Activated CD8-positive, alpha-beta T cell treated with anti-CD3 and anti-CD28 coated beads, Interleukin-2, amount 10 ng/mL, durations not matched to agents 7 days and 5 days (primary cell): ENCODE results near the gene PBXIP1. TPM values are rescaled to one million over a fixed set of nuclear protein-coding genes. Genes with fewer than 3 reads are reported as not detected.
"Not testable (repeated sequence)": the region's sequence is repeated elsewhere in the genome, so short reads cannot be mapped to it uniquely, and the experiment has no call there.

Experiments used
- ATAC-seq: fragments of 150-1000 bp; cut with Tn5 transposase; one replicate; pipeline ENCODE4 v1.10.0; 2021; ENCODE audit warnings: moderate library complexity
- CTCF ChIA-PET: fragments of 350-600 bp; sonication (Branson Sonifier 250); formaldehyde crosslinking; loops from one replicate; lab custom pipeline; 2021; ENCODE audit warnings: antibody characterized with exemption; lab: Charles Lee
- POLR2A ChIA-PET: fragments of 350-600 bp; sonication (Branson Sonifier 250); formaldehyde crosslinking; loops from one replicate; lab custom pipeline; 2021; ENCODE audit warnings: antibody characterized with exemption; lab: Charles Lee
- DNase-seq: peaks from one replicate; pipeline ENCODE4 v3.0.0-alpha.2; 2020
- H3K27ac Mint-ChIP-seq: one replicate; pipeline ENCODE4 v1.8.0; 2021; ENCODE audit warnings: mild to moderate bottlenecking, mixed read lengths
- H3K27me3 Mint-ChIP-seq: one replicate; pipeline ENCODE4 v1.8.0; 2021; ENCODE audit warnings: low read depth, mixed read lengths
- H3K36me3 Mint-ChIP-seq: one replicate; pipeline ENCODE4 v1.8.0; 2021; ENCODE audit warnings: low read depth, mixed read lengths
- H3K4me1 Mint-ChIP-seq: one replicate; pipeline ENCODE4 v1.8.0; 2021; ENCODE audit warnings: low read depth, mixed read lengths
- H3K4me3 Mint-ChIP-seq: one replicate; pipeline ENCODE4 v1.8.0; 2021; ENCODE audit warnings: mild to moderate bottlenecking, mixed read lengths
- H3K9me3 Mint-ChIP-seq: one replicate; pipeline ENCODE4 v1.8.0; 2022; ENCODE audit warnings: mixed read lengths; ENCODE audit not compliant: insufficient read depth
- total RNA-seq, 2 experiments: library from RNA; stranded (reverse); gene quantifications; one replicate each; pipeline ENCODE4 v1.2.3, GENCODE V29; 2021

PBXIP1 gene
- total RNA-seq, 2 experiments from 2014 or later, result 44.5 to 48.2 TPM

GRCh38 chr1:154982341-154982740 lies 26.4 kb upstream of the PBXIP1 start:
- ChIA-PET CTCF (interaction anchor here (0.7 to 13.8 kb wide), 12 partner anchors 8 to 191 kb away, joined by 3 to 139 read pairs (median 6); partner anchors contain the start of genes ADAM15, CKS1B, EFNA4 and KRTCAP2), POLR2A (interaction anchor here (1.0 to 3.3 kb wide), 9 partner anchors 9 to 46 kb away, joined by 3 to 28 read pairs (median 6); partner anchors contain the start of genes CKS1B, LENEP, PBXIP1 and PMVK)
- Mint-ChIP-seq H3K4me1 (peaks cover 23% of the 10 kb centered on the region), H3K36me3 (peaks cover 31% of the 10 kb centered on the region), H3K9me3 (no peaks in the 10 kb centered on the region), H3K27me3 (no peaks in the 10 kb centered on the region), H3K4me3 (no peak overlapping the region), H3K27ac (peak overlapping the region; percentile 67)
- DNase-seq, result no peak
- ATAC-seq, result no peak

GRCh38 chr1:154978360-154978759 lies 22.5 kb upstream of the PBXIP1 start:
- ATAC-seq (no peak), DNase-seq (no peak)
- Mint-ChIP-seq H3K36me3 (peaks cover 36% of the 10 kb centered on the region), H3K9me3 (no peaks in the 10 kb centered on the region), H3K27me3 (no peaks in the 10 kb centered on the region), H3K4me3 (no peak overlapping the region), H3K27ac (no peak overlapping the region), H3K4me1 (peaks cover 15% of the 10 kb centered on the region)
- CTCF ChIA-PET, result interaction anchor here (1.1 to 13.8 kb wide), 7 partner anchors 21 to 107 kb away, joined by 3 to 139 read pairs (median 10); partner anchors contain the start of genes PBXIP1, PMVK and ZBTB7B
- POLR2A ChIA-PET, result interaction anchor here (1.1 kb wide), 1 partner anchor 23 kb away, joined by 3 read pairs; no protein-coding TSS in a partner anchor

- not testable (repeated sequence) for H3K9me3 Mint-ChIP-seq, H3K4me3 Mint-ChIP-seq, ATAC-seq, DNase-seq, H3K27me3 Mint-ChIP-seq
- ChIA-PET POLR2A (interaction anchor here (1.1 kb wide), 1 partner anchor 23 kb away, joined by 3 read pairs; no protein-coding TSS in a partner anchor), CTCF (interaction anchor here (2.2 to 13.8 kb wide), 4 partner anchors 22 to 108 kb away, joined by 10 to 139 read pairs (median 18); partner anchors contain the start of genes PBXIP1 and ZBTB7B)
- Mint-ChIP-seq H3K27ac (peak overlapping the region; percentile 37), H3K36me3 (peaks cover 38% of the 10 kb centered on the region), H3K4me1 (peaks cover 18% of the 10 kb centered on the region)
Observed at GRCh38 chr1:154977762-154978161, 21.9 kb upstream of the PBXIP1 start.

GRCh38 chr1:154975409-154976059 lies 19.6 kb upstream of the PBXIP1 start:
- Mint-ChIP-seq H3K4me3 (no peak overlapping the region), H3K27me3 (no peaks in the 10 kb centered on the region), H3K36me3 (peaks cover 45% of the 10 kb centered on the region), H3K9me3 (no peaks in the 10 kb centered on the region), H3K4me1 (peaks cover 36% of the 10 kb centered on the region), H3K27ac (no peak overlapping the region)
- POLR2A ChIA-PET, result interaction anchor here (0.6 to 4.2 kb wide), 14 partner anchors 8 to 152 kb away, joined by 3 to 31 read pairs (median 8); partner anchors contain the start of genes ADAM15, EFNA1, FLAD1 and PBXIP1
- peak; percentile 70 for DNase-seq
- CTCF ChIA-PET, result interaction anchor here (0.6 to 4.7 kb wide), 6 partner anchors 8 to 666 kb away, joined by 3 to 22 read pairs (median 12); partner anchors contain the start of genes FLAD1, PBXIP1 and PYGO2
- ATAC-seq, result peak; percentile 4

GRCh38 chr1:154974808-154975408 lies 19.0 kb upstream of the PBXIP1 start:
- peaks cover 36% of the 10 kb centered on the region for H3K4me1 Mint-ChIP-seq
- POLR2A ChIA-PET, result interaction anchor here (0.6 to 4.2 kb wide), 21 partner anchors 8 to 370 kb away, joined by 3 to 31 read pairs (median 6); partner anchors contain the start of genes ADAM15, FLAD1, PBXIP1 and PMVK
- peak; percentile 97 for DNase-seq
- ATAC-seq, result peak; percentile 59
- H3K27me3 Mint-ChIP-seq, result no peaks in the 10 kb centered on the region
- no peak overlapping the region for H3K27ac Mint-ChIP-seq
- no peaks in the 10 kb centered on the region for H3K9me3 Mint-ChIP-seq
- CTCF ChIA-PET, result interaction anchor here (0.9 to 4.7 kb wide), 12 partner anchors 8 to 87 kb away, joined by 3 to 22 read pairs (median 4); partner anchors contain the start of genes FLAD1, PBXIP1 and PYGO2
- H3K36me3 Mint-ChIP-seq, result peaks cover 42% of the 10 kb centered on the region
- no peak overlapping the region for H3K4me3 Mint-ChIP-seq

GRCh38 chr1:154974102-154974807 lies 18.4 kb upstream of the PBXIP1 start, which contains the start of gene CKS1B:
Gene CKS1B, plus strand, starts transcription at chr1:154974681. Its CDS starts 65 bp downstream, at chr1:154974746.
- ATAC-seq, result peak; percentile 91
- H3K36me3 Mint-ChIP-seq, result peaks cover 38% of the 10 kb centered on the region

GRCh38 chr1:154973344-154974101 lies 17.6 kb upstream of the PBXIP1 start:
- H3K4me1 Mint-ChIP-seq, result peaks cover 45% of the 10 kb centered on the region
- no peak overlapping the region for H3K27ac Mint-ChIP-seq
- no peaks in the 10 kb centered on the region for H3K9me3 Mint-ChIP-seq
- POLR2A ChIA-PET, result interaction anchor here (0.7 to 4.2 kb wide), 18 partner anchors 9 to 368 kb away, joined by 3 to 31 read pairs (median 8); partner anchors contain the start of genes FLAD1, PBXIP1, PMVK and PYGO2
- H3K4me3 Mint-ChIP-seq, result no peak overlapping the region
- H3K36me3 Mint-ChIP-seq, result peaks cover 33% of the 10 kb centered on the region
- no peaks in the 10 kb centered on the region for H3K27me3 Mint-ChIP-seq
- DNase-seq (peak; percentile 97), ATAC-seq (peak; percentile 17)
- CTCF ChIA-PET, result interaction anchor here (1.0 to 4.7 kb wide), 13 partner anchors 9 to 304 kb away, joined by 3 to 22 read pairs (median 4); partner anchors contain the start of genes FLAD1, PBXIP1 and PYGO2

More at GRCh38 chr1:154974102-154974807, 18.4 kb upstream of the PBXIP1 start, which contains the start of gene CKS1B:
- CTCF ChIA-PET, result interaction anchor here (0.9 to 4.7 kb wide), 15 partner anchors 9 to 304 kb away, joined by 3 to 22 read pairs (median 4); partner anchors contain the start of genes FLAD1, PBXIP1 and PYGO2
- no peak within 1 kb of the TSS for H3K27ac Mint-ChIP-seq
- DNase-seq, result peak; percentile 98
- no peak within 1 kb of the TSS for H3K4me3 Mint-ChIP-seq
- H3K4me1 Mint-ChIP-seq, result peaks cover 40% of the 10 kb centered on the region
- H3K9me3 Mint-ChIP-seq, result no peaks in the 10 kb centered on the region
- H3K27me3 Mint-ChIP-seq, result no peaks in the 10 kb centered on the region
- POLR2A ChIA-PET, result interaction anchor here (0.6 to 4.2 kb wide), 25 partner anchors 9 to 369 kb away, joined by 3 to 31 read pairs (median 4); partner anchors contain the start of genes ADAM15, FLAD1, PBXIP1 and PMVK

- no peaks in the 10 kb centered on the region for H3K27me3 Mint-ChIP-seq
- H3K27ac Mint-ChIP-seq, result peak overlapping the region; percentile 37
- no peaks in the 10 kb centered on the region for H3K9me3 Mint-ChIP-seq
- ATAC-seq, result no peak
- peaks cover 33% of the 10 kb centered on the region for H3K36me3 Mint-ChIP-seq
- no peak for DNase-seq
- POLR2A ChIA-PET, result interaction anchor here (0.7 to 4.2 kb wide), 12 partner anchors 8 to 96 kb away, joined by 3 to 31 read pairs (median 7); partner anchors contain the start of genes FLAD1 and PYGO2
- peaks cover 48% of the 10 kb centered on the region for H3K4me1 Mint-ChIP-seq
- H3K4me3 Mint-ChIP-seq, result no peak overlapping the region
- CTCF ChIA-PET, result interaction anchor here (1.9 to 4.7 kb wide), 7 partner anchors 11 to 89 kb away, joined by 4 to 22 read pairs (median 18); partner anchors contain the start of genes FLAD1 and PYGO2
Observed at GRCh38 chr1:154972517-154973343, 16.8 kb upstream of the PBXIP1 start.

GRCh38 chr1:154972213-154972516 lies 16.3 kb upstream of the PBXIP1 start:
- no peaks in the 10 kb centered on the region for H3K27me3 Mint-ChIP-seq
- H3K27ac Mint-ChIP-seq, result peak overlapping the region; percentile 12
- peaks cover 50% of the 10 kb centered on the region for H3K4me1 Mint-ChIP-seq
- H3K4me3 Mint-ChIP-seq, result no peak overlapping the region
- H3K9me3 Mint-ChIP-seq, result no peaks in the 10 kb centered on the region
- POLR2A ChIA-PET, result interaction anchor here (0.7 to 4.2 kb wide), 5 partner anchors 11 to 90 kb away, joined by 3 to 28 read pairs (median 6); partner anchors contain the start of genes FLAD1, PBXIP1 and PYGO2
- ATAC-seq, result no peak
- no peak for DNase-seq
- H3K36me3 Mint-ChIP-seq, result peaks cover 33% of the 10 kb centered on the region
- CTCF ChIA-PET, result interaction anchor here (3.6 to 4.7 kb wide), 2 partner anchors 10 to 11 kb away, joined by 16 to 22 read pairs; partner anchors contain the start of genes FLAD1 and PYGO2
